GM18498 (cell line): ENCODE data around the gene SETD2.
A peak's percentile ranks its signal among the peaks of the same experiment; 100 is the strongest.
"Not testable (repeated sequence)": the region's sequence is repeated elsewhere in the genome, so short reads cannot be mapped to it uniquely, and the experiment has no call there.

Experiments
- ATAC-seq: cut with Tn5 transposase; IDR thresholded peaks from one replicate; pipeline ENCODE4 v1.9.1; 2021; ENCODE audit warnings: mild to moderate bottlenecking, moderate library complexity; ENCODE audit not compliant: unreplicated experiment

The SETD2 gene

DNA sequence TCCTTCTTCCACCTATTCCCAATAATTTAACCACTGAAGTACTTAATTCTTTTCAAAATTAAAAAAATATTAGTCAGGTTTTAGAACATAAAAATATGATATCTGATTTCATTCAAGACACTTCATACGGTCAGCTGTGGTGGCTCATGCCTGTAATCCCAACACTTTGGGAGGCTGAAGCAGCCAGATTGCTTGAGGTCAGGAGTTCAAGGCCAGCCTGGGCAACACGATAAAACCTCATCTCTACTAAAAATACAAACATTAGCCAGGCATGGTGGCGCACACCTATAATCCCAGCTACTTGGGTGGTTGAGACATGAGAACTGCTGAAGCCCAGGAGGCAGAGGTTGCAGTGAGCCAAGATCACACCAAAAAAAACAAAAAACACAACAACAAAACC, 127.8 kb downstream of the SETD2 start:
- no peak for ATAC-seq

DNA sequence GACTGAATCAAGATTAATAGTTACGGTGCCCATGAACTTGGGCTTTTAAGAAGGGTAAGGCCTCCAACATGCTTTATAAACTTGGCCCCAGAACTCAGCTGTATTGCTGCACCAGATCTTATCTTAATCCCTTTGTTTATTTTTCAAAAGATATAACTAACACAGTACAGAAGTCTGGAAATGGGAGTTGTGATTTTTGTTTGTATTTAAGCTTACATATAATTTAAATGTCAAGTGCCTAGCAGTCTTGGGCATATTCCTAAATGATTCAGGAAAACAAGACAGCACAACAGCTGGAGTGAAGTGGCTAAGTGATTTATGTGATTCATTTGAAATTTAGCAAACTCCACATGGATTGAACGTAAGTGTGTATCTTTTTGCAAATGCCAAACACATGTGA, 128.3 kb downstream of the SETD2 start:
- no peak for ATAC-seq

DNA sequence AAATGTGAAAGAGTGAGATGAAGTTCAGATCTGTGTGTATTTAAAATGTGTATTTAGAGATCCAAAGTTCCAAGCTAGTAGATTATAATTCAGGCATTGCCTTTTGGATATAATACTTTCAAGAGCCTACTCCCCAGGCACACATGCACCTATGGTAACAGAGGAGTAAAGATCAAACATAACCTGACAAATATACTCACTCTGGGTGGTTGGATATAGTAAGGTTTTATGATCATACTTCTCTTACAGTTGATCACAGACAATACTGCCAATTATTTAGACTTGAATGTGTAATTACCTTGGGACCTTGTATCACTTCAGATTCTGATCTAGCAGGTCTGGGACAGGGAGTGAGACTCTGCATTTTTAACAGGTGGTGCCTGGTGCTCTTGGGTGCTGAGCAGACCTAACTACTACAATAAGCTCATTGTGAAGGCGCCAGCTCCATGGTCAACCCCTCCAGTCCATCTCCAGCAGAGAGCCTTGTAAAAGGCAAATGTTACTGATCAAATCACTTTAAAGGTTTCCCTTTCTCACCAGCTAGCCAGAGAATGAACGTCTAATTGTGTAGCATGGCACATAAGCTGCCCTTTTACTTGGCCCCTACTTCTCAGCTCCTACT, 128.9 kb downstream of the SETD2 start:
- ATAC-seq: no peak

DNA sequence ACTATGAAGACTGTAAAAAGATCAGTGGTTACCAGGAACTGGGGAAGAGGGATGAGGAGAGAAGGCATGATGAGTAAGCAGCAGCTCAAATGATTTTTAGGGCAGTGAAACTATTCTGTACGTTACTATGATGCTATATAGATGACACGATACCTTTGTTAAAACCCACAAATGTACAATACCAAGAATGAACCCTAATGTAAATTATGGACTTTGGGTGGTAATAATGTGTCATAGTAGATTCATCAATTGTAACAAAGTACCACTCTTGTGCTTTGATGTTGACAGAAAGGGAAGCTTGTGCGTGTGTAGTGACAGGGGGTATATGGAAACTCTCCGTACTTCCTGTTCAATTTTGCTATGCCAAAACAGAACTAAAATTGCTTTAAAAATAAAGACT, 132.9 kb downstream of the SETD2 start:
- ATAC-seq: not testable (repeated sequence)

DNA sequence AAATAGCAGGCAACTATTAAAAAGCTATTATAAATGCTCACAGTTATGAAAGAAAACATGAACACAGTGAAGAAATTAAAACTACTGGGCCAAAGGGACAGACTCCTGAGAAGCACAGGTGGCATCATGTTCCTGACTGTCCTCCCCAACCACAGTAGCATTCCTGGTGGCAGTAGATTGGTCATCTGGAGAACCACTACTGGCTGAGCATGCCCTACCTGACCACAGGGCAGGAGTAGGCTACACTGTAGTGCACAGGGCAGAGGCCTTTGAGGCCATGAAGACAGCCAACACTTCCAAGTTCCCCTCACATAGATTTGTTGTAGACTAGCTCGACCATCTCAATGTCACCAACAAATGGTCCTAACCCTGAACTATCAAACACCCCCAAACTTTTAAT, 135.2 kb downstream of the SETD2 start:
- ATAC-seq: no peak

DNA sequence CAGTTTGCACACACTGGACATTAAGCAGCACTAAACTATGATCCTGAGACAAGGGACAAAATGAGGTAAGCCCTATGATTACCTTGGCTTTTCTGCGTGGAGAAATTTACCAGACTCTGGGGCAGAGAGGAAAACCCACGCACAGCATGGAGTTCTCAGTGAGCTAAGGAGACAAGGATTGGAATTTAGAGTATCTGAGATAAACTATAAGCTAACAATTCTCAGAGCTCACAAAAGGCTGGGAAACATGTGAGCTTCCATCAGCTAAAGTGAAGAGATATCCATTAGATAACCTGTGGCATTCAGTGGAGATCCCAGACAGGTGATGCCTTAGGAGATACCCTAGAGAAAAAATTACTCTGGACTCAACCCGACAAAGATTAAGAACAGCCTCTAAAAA, 135.8 kb downstream of the SETD2 start:
- ATAC-seq: no peak

DNA sequence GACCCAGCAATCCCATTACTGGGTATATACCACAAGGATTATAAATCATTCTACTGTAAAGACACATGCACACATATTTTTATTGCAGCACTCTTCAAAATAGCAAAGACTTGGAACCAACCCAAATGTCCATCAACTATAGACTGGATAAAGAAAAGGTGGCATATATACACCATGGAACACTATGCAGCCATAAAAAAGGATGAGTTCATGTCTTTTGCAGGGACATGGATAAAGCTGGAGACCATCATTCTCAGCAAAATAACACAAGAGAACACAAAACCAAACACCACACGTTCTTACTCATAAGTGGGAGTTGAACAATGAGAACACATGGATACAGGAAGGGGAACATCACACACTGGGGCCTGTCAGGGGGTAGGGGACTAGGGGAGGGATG, 137.5 kb downstream of the SETD2 start:
- ATAC-seq: not testable (repeated sequence)

DNA sequence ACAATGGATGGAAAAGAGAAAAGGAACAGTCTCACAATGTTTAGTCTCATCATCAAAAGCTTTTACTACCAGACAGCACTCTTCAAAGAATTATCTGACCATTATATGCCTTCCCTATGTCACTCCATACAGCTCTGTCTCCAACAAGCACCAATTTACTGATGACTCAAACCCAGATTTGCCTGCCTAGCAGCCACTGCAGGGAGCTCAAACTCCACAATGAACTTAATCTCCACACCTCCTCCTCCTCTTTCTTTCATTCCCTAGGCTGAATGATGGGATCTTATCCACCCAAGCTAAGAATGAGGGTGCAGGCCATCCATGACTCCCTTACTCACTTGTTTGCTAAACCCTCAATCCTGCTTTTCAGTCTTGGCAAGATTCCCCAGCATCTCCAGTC, 139.0 kb downstream of the SETD2 start:
- no peak for ATAC-seq

DNA sequence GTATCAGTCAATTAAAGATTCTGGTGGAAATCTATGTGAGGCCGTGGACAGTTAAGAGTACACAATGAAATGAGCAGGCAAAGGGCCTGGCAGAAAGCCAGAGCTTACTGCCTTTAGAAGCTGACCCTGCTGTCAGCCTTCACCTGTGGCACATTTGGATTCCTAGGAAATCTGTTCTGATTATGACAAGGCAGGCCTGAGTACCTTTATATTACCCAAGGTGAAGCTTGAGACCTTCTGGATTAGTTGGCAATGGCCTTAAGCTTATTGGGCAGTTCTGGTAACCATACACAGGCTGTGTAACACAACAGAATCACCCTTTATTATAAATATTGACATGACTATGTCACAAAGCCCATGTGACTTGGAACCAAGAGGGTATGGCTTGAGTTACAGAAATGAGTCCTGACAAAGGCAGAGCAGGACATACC, 141.3 kb downstream of the SETD2 start:
- ATAC-seq: no peak

DNA sequence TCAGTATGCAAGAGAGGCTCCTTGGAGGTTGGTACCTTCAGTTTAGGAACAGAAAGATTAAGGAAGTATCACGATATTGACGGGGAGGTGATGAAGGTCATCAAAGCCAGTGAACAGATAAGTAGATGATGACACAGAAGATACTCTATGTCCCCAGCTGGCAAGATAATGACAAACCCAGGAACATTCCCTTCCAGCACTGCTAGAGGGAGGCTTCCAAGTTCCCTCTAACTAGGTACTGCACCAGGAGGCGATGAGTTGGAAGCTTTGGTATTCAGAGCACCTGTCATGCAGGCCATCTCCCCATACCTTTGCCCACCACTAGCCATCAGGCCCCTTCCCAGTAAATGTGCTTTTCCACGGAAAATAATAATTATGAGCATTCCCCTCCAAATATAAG, 143.6 kb downstream of the SETD2 start:
- no peak for ATAC-seq

DNA sequence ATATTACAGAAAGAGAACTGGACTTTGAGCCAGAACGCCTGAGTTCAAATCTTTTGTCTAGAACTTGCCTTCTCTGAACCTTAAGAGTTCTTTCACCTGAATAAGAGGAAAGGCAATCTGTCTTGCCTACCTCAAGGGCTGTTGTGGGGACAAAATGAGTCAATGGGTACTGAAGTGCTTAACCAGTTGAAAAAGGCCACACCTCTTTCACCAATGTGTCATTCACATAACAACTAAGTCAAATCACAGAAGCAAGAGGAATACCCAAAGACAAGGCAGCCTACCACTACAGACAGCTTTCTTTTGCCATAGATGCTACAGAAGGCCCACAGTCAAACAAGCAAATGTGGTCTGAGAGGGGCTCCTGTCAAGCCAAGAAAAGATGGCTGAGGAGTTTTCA, 144.7 kb downstream of the SETD2 start:
- ATAC-seq: peak; percentile 50

DNA sequence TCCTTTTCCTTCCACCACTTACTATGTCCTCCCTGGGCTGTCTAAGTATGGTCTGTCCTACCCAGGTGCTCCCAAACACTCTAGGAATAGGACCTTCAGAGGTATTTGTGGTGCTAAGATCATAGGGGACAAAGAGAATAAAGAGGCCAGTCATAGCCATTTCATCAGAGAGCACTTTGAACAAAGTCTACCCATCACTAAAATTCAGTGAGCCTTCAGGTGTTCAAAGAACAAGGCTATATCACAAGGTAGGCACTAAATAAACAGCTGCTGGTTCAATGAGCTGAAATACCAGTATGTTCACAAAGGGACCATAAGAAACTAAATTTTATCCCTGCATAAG, 145.7 kb downstream of the SETD2 start:
- ATAC-seq: no peak

DNA sequence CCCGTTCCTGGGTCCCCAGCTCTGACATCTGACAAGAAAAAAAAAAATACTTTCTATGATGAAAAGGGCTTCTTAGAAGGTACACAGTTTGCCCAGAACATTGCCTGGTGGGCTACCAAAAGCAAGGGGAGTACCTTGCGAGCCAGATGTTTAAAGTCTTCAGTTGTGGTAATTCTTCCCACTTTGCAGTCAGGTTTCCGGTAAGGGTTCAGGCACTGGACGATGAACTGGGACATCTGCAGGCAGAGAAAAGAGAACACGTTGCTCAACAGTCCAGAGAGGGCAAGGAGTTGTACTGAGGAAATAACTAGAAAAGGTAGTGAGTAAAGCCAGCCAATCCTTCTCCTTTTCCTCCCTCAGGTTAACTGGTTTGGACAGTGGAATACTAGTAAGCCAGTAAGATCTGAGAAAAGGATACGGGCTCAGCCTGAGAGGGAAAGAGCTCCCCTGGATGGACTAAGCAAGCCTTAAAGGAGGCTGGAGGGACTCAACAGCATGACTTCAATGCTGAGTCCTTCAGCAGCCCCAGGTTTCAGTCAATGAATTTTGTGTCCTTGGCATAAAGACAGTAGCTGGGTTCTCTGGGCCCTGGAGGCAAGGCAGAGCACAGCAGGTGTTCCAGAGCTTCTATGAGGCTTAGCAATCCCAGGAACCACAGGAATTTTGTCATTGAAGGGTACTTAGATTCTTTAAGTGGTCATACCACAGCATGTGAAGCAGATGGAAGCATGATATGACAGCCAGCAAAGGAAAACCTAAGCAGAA, 146.2 kb downstream of the SETD2 start:
- no peak for ATAC-seq

DNA sequence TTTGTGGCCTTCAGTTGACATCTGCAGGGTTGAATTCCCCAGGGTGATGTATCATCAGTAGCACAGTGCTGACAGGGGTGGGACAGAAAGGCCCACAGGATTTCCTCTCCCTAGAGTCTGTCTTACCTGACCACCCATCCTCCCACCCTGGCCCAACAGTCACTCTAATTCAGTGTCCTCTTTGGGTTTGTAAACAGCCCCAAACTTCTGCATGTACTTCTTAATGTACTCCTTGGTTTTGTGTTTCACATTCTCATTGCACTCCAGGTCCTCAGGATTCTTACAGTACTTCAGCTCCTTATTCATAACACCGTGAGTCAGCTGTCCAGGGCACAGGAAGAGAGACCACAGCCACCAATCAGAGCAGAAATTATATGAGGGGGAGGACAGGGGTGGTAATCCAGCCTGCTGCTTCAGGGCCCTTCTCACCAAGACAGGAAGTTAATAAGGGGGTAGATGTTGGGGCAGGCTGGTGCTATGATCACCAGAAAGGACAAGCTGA, 146.9 kb downstream of the SETD2 start:
- ATAC-seq: no peak

DNA sequence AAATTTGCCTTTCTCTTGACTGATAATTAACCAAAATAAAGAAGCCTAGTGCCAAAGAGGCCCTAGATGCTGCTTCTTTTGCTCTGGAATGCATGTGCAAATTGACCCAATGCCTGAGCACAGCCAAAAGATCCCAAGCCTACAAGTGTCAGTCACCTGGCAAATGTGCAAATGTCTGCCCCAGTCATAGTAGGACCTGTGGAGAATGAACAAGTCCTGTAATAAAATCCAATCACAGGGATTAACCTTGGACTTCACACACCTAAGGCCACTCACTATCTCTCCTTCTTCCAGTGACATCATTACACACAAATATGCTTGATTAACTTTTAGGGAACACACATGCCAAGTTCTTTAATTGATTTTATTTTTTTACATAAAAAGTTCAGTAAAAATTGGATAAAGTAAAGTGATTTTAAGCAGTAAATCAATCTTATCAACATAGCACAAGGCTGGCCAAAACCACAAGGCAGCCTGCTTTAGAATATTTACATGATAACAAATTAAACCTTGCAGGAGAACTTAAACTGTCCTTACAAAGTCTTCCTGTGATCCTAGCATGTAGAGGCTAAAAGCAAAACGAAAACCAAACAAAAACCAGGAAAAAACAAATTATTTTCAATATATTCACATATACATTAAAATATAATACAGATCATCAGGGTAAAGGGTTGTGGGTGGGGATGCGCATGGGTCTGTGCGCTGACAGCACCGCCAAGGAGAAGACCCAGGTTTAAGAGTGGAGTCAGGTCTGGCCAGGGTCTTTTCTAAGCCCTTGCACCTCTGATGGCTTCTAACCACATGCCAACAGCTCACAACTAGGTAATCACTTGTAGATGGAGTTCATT, 147.6 kb downstream of the SETD2 start:
- ATAC-seq: no peak

DNA sequence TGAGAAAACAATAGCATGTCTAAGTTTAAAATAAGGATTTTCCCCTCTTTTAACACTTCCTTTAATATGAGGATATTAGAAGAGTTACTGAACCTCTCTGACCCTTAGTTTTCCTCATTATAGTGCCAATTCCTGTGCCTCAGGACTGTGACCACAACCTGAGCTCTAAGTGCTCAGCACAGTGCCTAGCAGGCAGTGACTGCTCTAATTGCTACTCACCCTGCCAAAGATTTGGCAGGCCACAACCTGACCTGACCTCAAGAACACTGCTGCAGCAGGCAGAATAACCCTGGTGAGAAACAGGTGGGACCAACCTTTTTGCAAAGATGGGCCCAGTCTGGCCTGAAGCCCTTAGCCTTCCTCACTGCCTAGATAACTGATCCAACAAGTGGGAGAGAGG, 148.8 kb downstream of the SETD2 start:
- no peak for ATAC-seq

DNA sequence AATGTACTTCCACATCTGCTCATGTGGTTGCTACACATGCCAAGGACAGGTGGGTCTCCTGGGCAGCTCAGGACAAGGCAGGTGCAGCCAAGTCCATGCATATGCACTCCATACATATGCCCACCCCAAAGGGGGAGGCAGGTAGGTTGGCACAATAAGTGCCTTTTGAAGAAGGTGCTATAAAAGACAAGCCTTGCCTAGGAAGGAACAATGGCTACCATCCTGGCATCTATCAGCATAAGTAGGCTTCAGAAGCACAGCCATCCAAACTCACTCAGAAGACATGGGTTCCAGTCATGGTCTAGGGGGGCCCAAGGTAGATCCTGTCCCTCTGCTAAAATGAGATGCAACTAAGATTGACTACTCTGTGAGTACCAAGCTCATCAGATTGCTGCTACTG, 149.9 kb downstream of the SETD2 start:
- no peak for ATAC-seq

DNA sequence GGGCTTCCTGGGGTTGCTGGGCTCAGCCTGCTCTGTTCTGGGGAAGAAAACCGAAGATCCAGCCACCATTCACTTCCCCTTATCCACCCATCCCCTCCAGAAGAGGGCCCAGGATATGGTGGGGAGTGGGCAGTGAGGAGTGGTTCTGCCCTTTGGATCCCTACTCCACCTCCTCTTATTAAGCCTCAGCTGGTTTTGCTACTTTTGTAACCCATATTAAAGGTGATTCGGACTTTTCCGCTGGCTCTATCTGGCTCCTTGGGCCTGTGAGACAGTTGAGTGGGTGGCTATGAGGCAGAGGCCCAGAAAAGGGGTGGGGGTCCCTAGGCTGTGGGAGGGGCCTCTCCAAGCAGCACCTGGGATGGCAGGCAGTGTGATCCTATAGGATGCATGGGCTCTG, 150.7 kb downstream of the SETD2 start:
- no peak for ATAC-seq

DNA sequence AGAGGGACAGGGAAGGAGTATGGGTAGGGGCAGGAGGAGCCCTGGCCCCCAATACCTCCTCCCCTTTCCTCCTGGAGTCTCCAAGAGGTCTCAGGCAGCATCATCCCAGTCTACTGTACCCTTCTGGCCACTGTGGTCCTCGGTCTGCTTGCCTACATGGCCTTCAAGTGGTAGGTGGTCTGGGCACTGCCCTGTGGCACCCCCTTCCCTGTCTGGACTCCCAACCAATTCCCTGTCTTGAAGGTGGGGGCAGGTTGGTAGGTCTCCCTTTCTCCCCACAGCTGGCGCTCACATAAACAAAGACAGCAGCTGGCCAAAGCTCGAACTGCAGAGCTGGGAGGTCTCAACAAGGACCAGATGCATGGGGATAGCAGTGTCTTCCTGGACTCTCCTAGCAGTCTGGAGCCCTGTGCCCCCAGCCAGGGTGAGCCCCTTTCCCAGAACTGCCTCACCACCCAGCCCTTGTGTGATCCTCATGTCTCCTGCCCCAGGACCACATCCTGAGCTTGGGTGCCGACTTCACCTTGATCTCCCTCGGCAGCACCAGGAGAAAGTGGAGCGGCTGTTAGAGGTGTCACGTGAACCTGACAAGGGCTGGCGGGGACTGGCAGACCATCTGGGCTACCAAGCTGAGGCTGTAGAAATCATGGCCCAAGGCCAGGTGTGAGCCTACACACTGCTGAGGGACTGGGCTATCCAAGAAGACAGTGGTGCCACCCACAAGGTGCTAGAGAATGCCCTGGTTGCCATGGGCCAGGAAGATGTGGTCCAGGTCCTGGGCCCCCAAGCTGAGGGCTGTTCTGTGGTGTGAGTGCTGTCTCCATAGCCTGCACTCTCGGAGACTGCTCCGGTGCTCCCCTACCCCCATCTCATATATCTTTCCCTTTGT, 151.3 kb downstream of the SETD2 start:
- ATAC-seq: no peak

DNA sequence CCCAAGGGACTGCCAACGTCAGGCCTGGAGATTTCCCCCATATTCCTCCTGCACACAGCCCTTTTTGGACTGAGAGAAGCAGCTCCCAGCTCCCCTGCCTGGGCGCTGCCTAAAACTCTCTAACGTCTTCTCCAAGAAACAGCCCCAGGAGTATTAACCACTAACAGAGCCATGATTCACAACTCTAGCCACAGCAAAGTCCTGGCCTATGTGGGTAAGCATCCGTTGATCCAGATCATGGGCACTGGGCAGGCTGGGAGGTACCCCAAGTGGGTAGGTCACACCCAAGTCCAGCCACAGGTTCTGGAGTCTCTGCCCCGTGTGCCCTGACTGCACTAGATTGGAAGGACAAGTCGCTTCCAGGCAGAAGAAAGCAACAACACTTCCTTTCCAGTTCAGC, 152.5 kb downstream of the SETD2 start:
- no peak for ATAC-seq

DNA sequence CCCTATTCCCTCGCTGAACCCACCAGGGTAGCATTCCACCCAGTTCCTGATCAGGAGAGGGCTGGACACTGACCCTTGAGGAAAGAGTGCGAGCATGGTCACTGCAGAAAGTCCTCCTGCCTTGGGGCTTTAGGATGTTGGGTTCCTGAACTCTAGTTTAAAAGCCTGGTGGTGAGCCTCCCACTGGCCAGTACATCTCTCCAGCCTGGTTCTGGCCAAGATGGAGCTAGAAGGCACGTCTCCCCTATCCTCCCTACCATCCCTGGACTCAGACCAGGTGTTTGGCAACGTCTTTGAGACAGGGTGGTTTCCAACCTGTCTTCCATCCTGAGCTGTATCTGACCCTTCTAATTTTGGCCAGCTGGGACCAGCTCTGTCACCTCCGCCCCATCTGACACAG, 153.0 kb downstream of the SETD2 start:
- no peak for ATAC-seq
